Mesothelial cell of epicardium (in vitro differentiated cells): Measurements from ENCODE around the gene NTN4. TPM values are rescaled to one million over a fixed set of nuclear protein-coding genes. Genes with fewer than 3 reads are reported as not detected.

Experiments used
- DNase-seq, 2 experiments: peaks; one replicate each; pipeline ENCODE4 v3.0.0; 2021; ENCODE audit warnings: low spot score in 2 of 2; ENCODE audit not compliant: unreplicated experiment in 2 of 2
- H3K27ac Mint-ChIP-seq: 2 replicates; pipeline ENCODE4 v1.8.0; 2021; ENCODE audit warnings: mixed read lengths
- H3K27me3 Mint-ChIP-seq: 2 replicates; pipeline ENCODE4 v1.8.0; 2021; ENCODE audit warnings: low read depth, mixed read lengths
- H3K36me3 Mint-ChIP-seq: 2 replicates; pipeline ENCODE4 v1.8.0; 2021; ENCODE audit warnings: mixed read lengths
- H3K4me1 Mint-ChIP-seq: 2 replicates; pipeline ENCODE4 v1.8.0; 2021; ENCODE audit warnings: mixed read lengths
- H3K4me3 Mint-ChIP-seq: 2 replicates; pipeline ENCODE4 v1.8.0; 2021; ENCODE audit warnings: mild to moderate bottlenecking, moderate library complexity, mixed read lengths
- H3K9me3 Mint-ChIP-seq: 2 replicates; pipeline ENCODE4 v1.8.0; 2021; ENCODE audit warnings: mixed read lengths
- CTCF ChIP-seq: fragments of 200-600 bp; sonication (generic); IDR thresholded peaks from one replicate; pipeline ENCODE4 v1.5.0; 2021; ENCODE audit warnings: antibody characterized with exemption; ENCODE audit not compliant: unreplicated experiment
- total RNA-seq: library from RNA; stranded (reverse); gene quantifications from 3 replicates; pipeline ENCODE4 v1.2.1, GENCODE V29; 2021

The NTN4 gene
- total RNA-seq, 1 donor from 2014 or later, result 6.0 TPM

GRCh38 chr12:95763809-95764253, 26.7 kb downstream of the NTN4 start:
- Mint-ChIP-seq H3K27me3 (peaks cover 10% of the 10 kb centered on the region), H3K4me1 (peaks cover 27% of the 10 kb centered on the region), H3K9me3 (peaks cover 15% of the 10 kb centered on the region), H3K36me3 (peaks cover 15% of the 10 kb centered on the region), H3K4me3 (no peak overlapping the region), H3K27ac (no peak overlapping the region)
- no peak for DNase-seq
- TF ChIP-seq CTCF, result no peak

- no peak for TF ChIP-seq CTCF
- H3K4me3 Mint-ChIP-seq, result no peak overlapping the region
- no peak for DNase-seq
- peaks cover 27% of the 10 kb centered on the region for H3K4me1 Mint-ChIP-seq
- peaks cover 15% of the 10 kb centered on the region for H3K36me3 Mint-ChIP-seq
- peaks cover 27% of the 10 kb centered on the region for H3K9me3 Mint-ChIP-seq
- H3K27me3 Mint-ChIP-seq, result peaks cover 4% of the 10 kb centered on the region
- no peak overlapping the region for H3K27ac Mint-ChIP-seq
These were observed 28.3 kb downstream of the NTN4 start for GRCh38 chr12:95762123-95762785.

GRCh38 chr12:95760371-95760770, 30.2 kb downstream of the NTN4 start:
- DNase-seq, result no peak
- Mint-ChIP-seq H3K36me3 (peaks cover 15% of the 10 kb centered on the region), H3K27ac (no peak overlapping the region), H3K4me1 (peaks cover 20% of the 10 kb centered on the region), H3K9me3 (peaks cover 28% of the 10 kb centered on the region), H3K4me3 (no peak overlapping the region), H3K27me3 (peaks cover 5% of the 10 kb centered on the region)
- TF ChIP-seq CTCF, result no peak

GRCh38 chr12:95759718-95760117, 30.8 kb downstream of the NTN4 start:
- no peak for DNase-seq
- H3K27ac Mint-ChIP-seq, result no peak overlapping the region
- H3K36me3 Mint-ChIP-seq, result peaks cover 15% of the 10 kb centered on the region
- peaks cover 28% of the 10 kb centered on the region for H3K9me3 Mint-ChIP-seq
- no peak for TF ChIP-seq CTCF
- no peak overlapping the region for H3K4me3 Mint-ChIP-seq
- H3K4me1 Mint-ChIP-seq, result peaks cover 16% of the 10 kb centered on the region
- H3K27me3 Mint-ChIP-seq, result peaks cover 5% of the 10 kb centered on the region

GRCh38 chr12:95759039-95759438, 31.5 kb downstream of the NTN4 start:
- TF ChIP-seq CTCF, result no peak
- H3K4me3 Mint-ChIP-seq, result no peak overlapping the region
- H3K36me3 Mint-ChIP-seq, result peaks cover 15% of the 10 kb centered on the region
- peaks cover 5% of the 10 kb centered on the region for H3K27me3 Mint-ChIP-seq
- H3K27ac Mint-ChIP-seq, result no peak overlapping the region
- DNase-seq, result no peak
- H3K4me1 Mint-ChIP-seq, result peaks cover 12% of the 10 kb centered on the region
- H3K9me3 Mint-ChIP-seq, result peaks cover 28% of the 10 kb centered on the region
